GM23338 (cell line): ENCODE results near the gene UCP3. TPM values are rescaled to one million over a fixed set of nuclear protein-coding genes. Genes with fewer than 3 reads are reported as not detected.

Source experiments
- ATAC-seq: fragments of 200-7000 bp; cut with Tn5 transposase; 3 replicates; pipeline ENCODE4 v1.9.1; 2020
- DNase-seq: peaks from one replicate; pipeline ENCODE4 v3.0.0-alpha.2; 2015; ENCODE audit warnings: low spot score
- H2AFZ ChIP-seq: fragments of 200-600 bp; sonication (generic); 2 replicates; pipeline ENCODE4 v1.8.0; 2016; ENCODE audit warnings: antibody characterized with exemption, mild to moderate bottlenecking, moderate library complexity
- H3F3A ChIP-seq: fragments of 200-600 bp; sonication (generic); replicated peaks from 2 replicates; pipeline ENCODE4 v1.8.0; 2017; ENCODE audit warnings: antibody characterized with exemption, mixed run types, low read depth
- H3K27ac ChIP-seq: fragments of 200-600 bp; sonication (generic); 2 replicates; pipeline ENCODE4 v1.6.1; 2016; ENCODE audit warnings: low read depth
- H3K27me3 ChIP-seq: fragments of 200-600 bp; sonication (generic); 2 replicates; pipeline ENCODE4 v1.8.0; 2016; ENCODE audit warnings: mild to moderate bottlenecking, mixed run types, moderate library complexity; ENCODE audit not compliant: insufficient read depth
- H3K36me3 ChIP-seq: fragments of 200-600 bp; sonication (generic); 2 replicates; pipeline ENCODE4 v1.8.0; 2016; ENCODE audit warnings: mild to moderate bottlenecking; ENCODE audit not compliant: insufficient read depth
- H3K4me1 ChIP-seq: fragments of 200-600 bp; sonication (generic); 2 replicates; pipeline ENCODE4 v1.8.0; 2016; ENCODE audit warnings: mild to moderate bottlenecking, moderate library complexity; ENCODE audit not compliant: insufficient read depth
- H3K4me2 ChIP-seq: fragments of 200-600 bp; sonication (generic); 2 replicates; pipeline ENCODE4 v1.7.1; 2017; ENCODE audit warnings: mixed run types
- H3K4me3 ChIP-seq: fragments of 200-600 bp; sonication (generic); 2 replicates; pipeline ENCODE4 v1.6.1; 2016; ENCODE audit warnings: mixed run types
- H3K79me2 ChIP-seq: fragments of 200-600 bp; sonication (generic); replicated peaks from 2 replicates; pipeline ENCODE4 v1.8.0; 2017; ENCODE audit warnings: mild to moderate bottlenecking; ENCODE audit not compliant: insufficient read depth
- H3K9me2 ChIP-seq: fragments of 200-600 bp; sonication (generic); 2 replicates; pipeline ENCODE4 v1.8.0; 2017; ENCODE audit not compliant: insufficient read depth
- H4K20me1 ChIP-seq: fragments of 200-600 bp; sonication (generic); replicated peaks from 2 replicates; pipeline ENCODE4 v1.8.0; 2017; ENCODE audit warnings: mild to moderate bottlenecking; ENCODE audit not compliant: insufficient read depth
- H3K27ac Mint-ChIP-seq: 2 replicates; pipeline ENCODE4 v1.8.0; 2020; ENCODE audit warnings: inconsistent platforms, mild to moderate bottlenecking, moderate library complexity, mixed read lengths
- H3K27me3 Mint-ChIP-seq: 3 replicates; pipeline ENCODE4 v1.8.0; 2022; ENCODE audit warnings: low read depth, mild to moderate bottlenecking, moderate library complexity, mixed read lengths, inconsistent platforms; ENCODE audit not compliant: insufficient read depth, poor library complexity
- H3K36me3 Mint-ChIP-seq: 3 replicates; pipeline ENCODE4 v1.8.0; 2021; ENCODE audit warnings: low read depth, mild to moderate bottlenecking, inconsistent platforms, moderate library complexity, mixed read lengths
- H3K4me1 Mint-ChIP-seq: 3 replicates; pipeline ENCODE4 v1.8.0; 2020; ENCODE audit warnings: mild to moderate bottlenecking, inconsistent platforms, mixed read lengths
- H3K4me3 Mint-ChIP-seq: 3 replicates; pipeline ENCODE4 v1.8.0; 2021; ENCODE audit warnings: moderate library complexity, mild to moderate bottlenecking, inconsistent platforms, mixed read lengths
- H3K9me3 Mint-ChIP-seq: 3 replicates; pipeline ENCODE4 v1.8.0; 2020; ENCODE audit warnings: moderate library complexity, mild to moderate bottlenecking, inconsistent platforms, mixed read lengths
- CREB1 ChIP-seq: fragments of 250-450 bp; sonication (Bioruptor Pico); IDR thresholded peaks from 2 replicates; pipeline ENCODE4 v1.5.0; 2020; ENCODE audit warnings: low read depth, mild to moderate bottlenecking, moderate library complexity
- CTCF ChIP-seq, 2 experiments: fragments of 200-600 bp in 1 of 2; sonication (generic) in 1 of 2; conservative IDR thresholded peaks; 2 replicates each; pipeline versions ENCODE4 v1.5.1 to v1.6.1; 2016 to 2017; ENCODE audit warnings: antibody characterized with exemption in 2 of 2, low read depth in 2 of 2, mild to moderate bottlenecking in 2 of 2, moderate library complexity in 1 of 2
- ETS1 ChIP-seq: IDR thresholded peaks from 2 replicates; pipeline ENCODE4 v1.6.1; 2016; ENCODE audit warnings: antibody characterized with exemption
- EZH2 ChIP-seq: fragments of 200-600 bp; sonication (generic); IDR thresholded peaks from one replicate; pipeline ENCODE4 v1.8.0; 2017; ENCODE audit warnings: antibody characterized with exemption, mild to moderate bottlenecking, low read depth; ENCODE audit not compliant: unreplicated experiment
- EZH2phosphoT487 ChIP-seq: fragments of 200-600 bp; sonication (generic); IDR thresholded peaks from one replicate; pipeline ENCODE4 v1.8.1; 2018; ENCODE audit warnings: antibody characterized with exemption; ENCODE audit not compliant: unreplicated experiment
- JUNB ChIP-seq: IDR thresholded peaks from one replicate; pipeline ENCODE4 v1.6.1; 2016; ENCODE audit warnings: antibody characterized with exemption; ENCODE audit not compliant: unreplicated experiment
- NANOG ChIP-seq: IDR thresholded peaks from 2 replicates; pipeline ENCODE4 v1.6.1; 2016; ENCODE audit warnings: antibody characterized with exemption, borderline replicate concordance
- POLR2AphosphoS5 ChIP-seq: IDR thresholded peaks from 2 replicates; pipeline ENCODE4 v1.6.1; 2016; ENCODE audit warnings: antibody characterized with exemption, low read depth
- STAT1 ChIP-seq: IDR thresholded peaks from one replicate; pipeline ENCODE4 v1.6.1; 2016; ENCODE audit warnings: antibody characterized with exemption; ENCODE audit not compliant: unreplicated experiment
- ZNF114 ChIP-seq: fragments of 250-450 bp; sonication (Bioruptor Pico); IDR thresholded peaks from 2 replicates; pipeline ENCODE4 v1.5.0; 2020; ENCODE audit warnings: mild to moderate bottlenecking, moderate library complexity
- ZNF331 ChIP-seq: fragments of 250-450 bp; sonication (Bioruptor Pico); IDR thresholded peaks from 2 replicates; pipeline ENCODE4 v1.5.0; 2020; ENCODE audit warnings: low read depth, mild to moderate bottlenecking, moderate library complexity
- polyA plus RNA-seq: library from polyadenylated mRNA; unstranded; fragments of >200 nt; fragmentation: Nextera tagmentation; extraction: Ambion mirVana; gene quantifications from 2 replicates; pipeline ENCODE4 v1.2.1, GENCODE V29; 2016
- total RNA-seq: library from RNA; depleted of rRNA; stranded (reverse); fragments of >200 nt; shearing (Covaris generic); gene quantifications from 2 replicates; pipeline ENCODE4 v1.2.3, GENCODE V29; 2014
- TF ChIP-seq, protein P1 (sequence below): fragments of 250-450 bp; sonication (Bioruptor Pico); IDR thresholded peaks from 2 replicates; pipeline ENCODE4 v1.5.0; 2020; ENCODE audit warnings: mild to moderate bottlenecking, moderate library complexity
- TF ChIP-seq, protein P2 (sequence below): IDR thresholded peaks from one replicate; pipeline ENCODE4 v1.6.1; 2018; ENCODE audit warnings: antibody characterized with exemption; ENCODE audit not compliant: unreplicated experiment

UCP3 gene
- total and polyA plus RNA-seq, 2 experiments from 2014 or later: 0.21 to 0.40 TPM

- Histone ChIP-seq H3K4me2 (no peak overlapping the region), H3K4me3 (no peak overlapping the region), H3K9me2 (no peaks in the 10 kb centered on the region), H3F3A (no peaks in the 10 kb centered on the region; the same call in 1 of the 2 replicates), H3K36me3 (peaks cover 32% of the 10 kb centered on the region), H3K27ac (no peak overlapping the region), H3K79me2 (peaks cover 14% of the 10 kb centered on the region), H3K4me1 (peaks cover 23% of the 10 kb centered on the region), H3K27me3 (no peaks in the 10 kb centered on the region), H2AFZ (no peak overlapping the region), H4K20me1 (peaks cover 13% of the 10 kb centered on the region)
- Mint-ChIP-seq H3K4me1 (peaks cover 27% of the 10 kb centered on the region), H3K9me3 (no peaks in the 10 kb centered on the region; the same call in 1 of the 3 replicates), H3K27ac (no peak overlapping the region), H3K27me3 (peaks cover 26% of the 10 kb centered on the region), H3K4me3 (no peak overlapping the region), H3K36me3 (peaks cover 81% of the 10 kb centered on the region)
- no peak for TF ChIP-seq NANOG
- TF ChIP-seq EZH2phosphoT487: no peak
- no peak for TF ChIP-seq STAT1
- TF ChIP-seq CREB1 (CRISPR knock-in tag): no peak
- TF ChIP-seq, protein P1, sequence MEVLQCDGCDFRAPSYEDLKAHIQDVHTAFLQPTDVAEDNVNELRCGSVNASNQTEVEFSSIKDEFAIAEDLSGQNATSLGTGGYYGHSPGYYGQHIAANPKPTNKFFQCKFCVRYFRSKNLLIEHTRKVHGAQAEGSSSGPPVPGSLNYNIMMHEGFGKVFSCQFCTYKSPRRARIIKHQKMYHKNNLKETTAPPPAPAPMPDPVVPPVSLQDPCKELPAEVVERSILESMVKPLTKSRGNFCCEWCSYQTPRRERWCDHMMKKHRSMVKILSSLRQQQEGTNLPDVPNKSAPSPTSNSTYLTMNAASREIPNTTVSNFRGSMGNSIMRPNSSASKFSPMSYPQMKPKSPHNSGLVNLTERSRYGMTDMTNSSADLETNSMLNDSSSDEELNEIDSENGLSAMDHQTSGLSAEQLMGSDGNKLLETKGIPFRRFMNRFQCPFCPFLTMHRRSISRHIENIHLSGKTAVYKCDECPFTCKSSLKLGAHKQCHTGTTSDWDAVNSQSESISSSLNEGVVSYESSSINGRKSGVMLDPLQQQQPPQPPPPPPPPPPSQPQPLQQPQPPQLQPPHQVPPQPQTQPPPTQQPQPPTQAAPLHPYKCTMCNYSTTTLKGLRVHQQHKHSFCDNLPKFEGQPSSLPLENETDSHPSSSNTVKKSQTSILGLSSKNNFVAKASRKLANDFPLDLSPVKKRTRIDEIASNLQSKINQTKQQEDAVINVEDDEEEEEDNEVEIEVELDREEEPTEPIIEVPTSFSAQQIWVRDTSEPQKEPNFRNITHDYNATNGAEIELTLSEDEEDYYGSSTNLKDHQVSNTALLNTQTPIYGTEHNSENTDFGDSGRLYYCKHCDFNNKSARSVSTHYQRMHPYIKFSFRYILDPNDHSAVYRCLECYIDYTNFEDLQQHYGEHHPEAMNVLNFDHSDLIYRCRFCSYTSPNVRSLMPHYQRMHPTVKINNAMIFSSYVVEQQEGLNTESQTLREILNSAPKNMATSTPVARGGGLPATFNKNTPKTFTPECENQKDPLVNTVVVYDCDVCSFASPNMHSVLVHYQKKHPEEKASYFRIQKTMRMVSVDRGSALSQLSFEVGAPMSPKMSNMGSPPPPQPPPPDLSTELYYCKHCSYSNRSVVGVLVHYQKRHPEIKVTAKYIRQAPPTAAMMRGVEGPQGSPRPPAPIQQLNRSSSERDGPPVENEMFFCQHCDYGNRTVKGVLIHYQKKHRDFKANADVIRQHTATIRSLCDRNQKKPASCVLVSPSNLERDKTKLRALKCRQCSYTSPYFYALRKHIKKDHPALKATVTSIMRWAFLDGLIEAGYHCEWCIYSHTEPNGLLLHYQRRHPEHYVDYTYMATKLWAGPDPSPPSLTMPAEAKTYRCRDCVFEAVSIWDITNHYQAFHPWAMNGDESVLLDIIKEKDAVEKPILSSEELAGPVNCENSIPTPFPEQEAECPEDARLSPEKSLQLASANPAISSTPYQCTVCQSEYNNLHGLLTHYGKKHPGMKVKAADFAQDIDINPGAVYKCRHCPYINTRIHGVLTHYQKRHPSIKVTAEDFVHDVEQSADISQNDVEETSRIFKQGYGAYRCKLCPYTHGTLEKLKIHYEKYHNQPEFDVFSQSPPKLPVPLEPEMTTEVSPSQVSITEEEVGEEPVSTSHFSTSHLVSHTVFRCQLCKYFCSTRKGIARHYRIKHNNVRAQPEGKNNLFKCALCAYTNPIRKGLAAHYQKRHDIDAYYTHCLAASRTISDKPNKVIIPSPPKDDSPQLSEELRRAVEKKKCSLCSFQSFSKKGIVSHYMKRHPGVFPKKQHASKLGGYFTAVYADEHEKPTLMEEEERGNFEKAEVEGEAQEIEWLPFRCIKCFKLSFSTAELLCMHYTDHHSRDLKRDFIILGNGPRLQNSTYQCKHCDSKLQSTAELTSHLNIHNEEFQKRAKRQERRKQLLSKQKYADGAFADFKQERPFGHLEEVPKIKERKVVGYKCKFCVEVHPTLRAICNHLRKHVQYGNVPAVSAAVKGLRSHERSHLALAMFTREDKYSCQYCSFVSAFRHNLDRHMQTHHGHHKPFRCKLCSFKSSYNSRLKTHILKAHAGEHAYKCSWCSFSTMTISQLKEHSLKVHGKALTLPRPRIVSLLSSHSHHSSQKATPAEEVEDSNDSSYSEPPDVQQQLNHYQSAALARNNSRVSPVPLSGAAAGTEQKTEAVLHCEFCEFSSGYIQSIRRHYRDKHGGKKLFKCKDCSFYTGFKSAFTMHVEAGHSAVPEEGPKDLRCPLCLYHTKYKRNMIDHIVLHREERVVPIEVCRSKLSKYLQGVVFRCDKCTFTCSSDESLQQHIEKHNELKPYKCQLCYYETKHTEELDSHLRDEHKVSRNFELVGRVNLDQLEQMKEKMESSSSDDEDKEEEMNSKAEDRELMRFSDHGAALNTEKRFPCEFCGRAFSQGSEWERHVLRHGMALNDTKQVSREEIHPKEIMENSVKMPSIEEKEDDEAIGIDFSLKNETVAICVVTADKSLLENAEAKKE (CRISPR knock-in tag): no peak
- TF ChIP-seq CTCF (conservative IDR thresholded peaks at IDR 0.05; ENCODE audit: low read depth in 2 of 2): no peak
- TF ChIP-seq JUNB: no peak
- no peak for TF ChIP-seq ZNF331 (CRISPR knock-in tag)
- TF ChIP-seq ZNF114 (CRISPR knock-in tag): no peak
- TF ChIP-seq EZH2: no peak
- TF ChIP-seq POLR2AphosphoS5: no peak
- no peak for TF ChIP-seq ETS1
- TF ChIP-seq, protein P2, sequence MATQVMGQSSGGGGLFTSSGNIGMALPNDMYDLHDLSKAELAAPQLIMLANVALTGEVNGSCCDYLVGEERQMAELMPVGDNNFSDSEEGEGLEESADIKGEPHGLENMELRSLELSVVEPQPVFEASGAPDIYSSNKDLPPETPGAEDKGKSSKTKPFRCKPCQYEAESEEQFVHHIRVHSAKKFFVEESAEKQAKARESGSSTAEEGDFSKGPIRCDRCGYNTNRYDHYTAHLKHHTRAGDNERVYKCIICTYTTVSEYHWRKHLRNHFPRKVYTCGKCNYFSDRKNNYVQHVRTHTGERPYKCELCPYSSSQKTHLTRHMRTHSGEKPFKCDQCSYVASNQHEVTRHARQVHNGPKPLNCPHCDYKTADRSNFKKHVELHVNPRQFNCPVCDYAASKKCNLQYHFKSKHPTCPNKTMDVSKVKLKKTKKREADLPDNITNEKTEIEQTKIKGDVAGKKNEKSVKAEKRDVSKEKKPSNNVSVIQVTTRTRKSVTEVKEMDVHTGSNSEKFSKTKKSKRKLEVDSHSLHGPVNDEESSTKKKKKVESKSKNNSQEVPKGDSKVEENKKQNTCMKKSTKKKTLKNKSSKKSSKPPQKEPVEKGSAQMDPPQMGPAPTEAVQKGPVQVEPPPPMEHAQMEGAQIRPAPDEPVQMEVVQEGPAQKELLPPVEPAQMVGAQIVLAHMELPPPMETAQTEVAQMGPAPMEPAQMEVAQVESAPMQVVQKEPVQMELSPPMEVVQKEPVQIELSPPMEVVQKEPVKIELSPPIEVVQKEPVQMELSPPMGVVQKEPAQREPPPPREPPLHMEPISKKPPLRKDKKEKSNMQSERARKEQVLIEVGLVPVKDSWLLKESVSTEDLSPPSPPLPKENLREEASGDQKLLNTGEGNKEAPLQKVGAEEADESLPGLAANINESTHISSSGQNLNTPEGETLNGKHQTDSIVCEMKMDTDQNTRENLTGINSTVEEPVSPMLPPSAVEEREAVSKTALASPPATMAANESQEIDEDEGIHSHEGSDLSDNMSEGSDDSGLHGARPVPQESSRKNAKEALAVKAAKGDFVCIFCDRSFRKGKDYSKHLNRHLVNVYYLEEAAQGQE: no peak
- ATAC-seq: no peak
- no peak for DNase-seq
Measured at GRCh38 chr11:73977856-73978519, 30.9 kb downstream of the UCP3 start.
